ENCODE measurements around the gene LRP1B.

The LRP1B gene

GRCh38 chr2:141899740-141900139 lies 231.1 kb downstream of the LRP1B start:
- Histone ChIP-seq H3K9me2 (replicated peaks; ENCODE audit: insufficient read depth, low read length) (no peaks in the 10 kb centered on the region), H3K4me2 (ENCODE audit: low read depth, low read length) (no peak overlapping the region), H3K4me1 (ENCODE audit: low read length) (no peaks in the 10 kb centered on the region), H3K9me3 (replicated peaks; ENCODE audit: insufficient read depth, low read length) (no peaks in the 10 kb centered on the region), H3K27me3 (replicated peaks; ENCODE audit: insufficient read depth, low read length) (no peaks in the 10 kb centered on the region), H3K36me3 (replicated peaks; ENCODE audit: insufficient read depth, low read length) (no peaks in the 10 kb centered on the region), H2AFZ (ENCODE audit: low read length) (no peak overlapping the region), H3K79me2 (ENCODE audit: low read length) (no peaks in the 10 kb centered on the region), H3F3A (ENCODE audit: insufficient read depth, low read length) (no peaks in the 10 kb centered on the region), H3K9ac (ENCODE audit: low read length) (no peak overlapping the region), H3K4me3 (ENCODE audit: low read length) (no peak overlapping the region), H3K27ac (ENCODE audit: low read length) (no peak overlapping the region), H4K20me1 (ENCODE audit: insufficient read depth, low read length) (no peaks in the 10 kb centered on the region)
- no peak for TF ChIP-seq EZH2 (optimal IDR thresholded peaks at IDR 0.05; ENCODE audit: low read depth, low read length)
- TF ChIP-seq CTCF (IDR thresholded peaks at IDR 0.05; ENCODE audit: low read length): no peak
- TF ChIP-seq EZH2phosphoT487 (IDR thresholded peaks at IDR 0.05; ENCODE audit: low read length): no peak
- DNase-seq: no peak

GRCh38 chr2:141889788-141890187 lies 241.0 kb downstream of the LRP1B start:
- H3K9ac ChIP-seq (ENCODE audit: low read length): no peak overlapping the region
- no peaks in the 10 kb centered on the region for H3K27me3 ChIP-seq (replicated peaks; ENCODE audit: insufficient read depth, low read length)
- no peaks in the 10 kb centered on the region for H3K36me3 ChIP-seq (replicated peaks; ENCODE audit: insufficient read depth, low read length)
- no peaks in the 10 kb centered on the region for H3F3A ChIP-seq (ENCODE audit: insufficient read depth, low read length)
- H3K4me2 ChIP-seq (ENCODE audit: low read depth, low read length): no peak overlapping the region
- H3K9me3 ChIP-seq (replicated peaks; ENCODE audit: insufficient read depth, low read length): no peaks in the 10 kb centered on the region
- no peaks in the 10 kb centered on the region for H3K79me2 ChIP-seq (ENCODE audit: low read length)
- H4K20me1 ChIP-seq (ENCODE audit: insufficient read depth, low read length): no peaks in the 10 kb centered on the region
- no peak for DNase-seq
- no peak overlapping the region for H2AFZ ChIP-seq (ENCODE audit: low read length)
- TF ChIP-seq CTCF (IDR thresholded peaks at IDR 0.05; ENCODE audit: low read length): no peak
- no peak for TF ChIP-seq EZH2 (optimal IDR thresholded peaks at IDR 0.05; ENCODE audit: low read depth, low read length)
- TF ChIP-seq EZH2phosphoT487 (IDR thresholded peaks at IDR 0.05; ENCODE audit: low read length): no peak
- H3K4me1 ChIP-seq (ENCODE audit: low read length): no peaks in the 10 kb centered on the region
- no peaks in the 10 kb centered on the region for H3K9me2 ChIP-seq (replicated peaks; ENCODE audit: insufficient read depth, low read length)
- no peak overlapping the region for H3K27ac ChIP-seq (ENCODE audit: low read length)
- H3K4me3 ChIP-seq (ENCODE audit: low read length): no peak overlapping the region

- H3K27ac ChIP-seq (ENCODE audit: low read length): no peak overlapping the region
- no peaks in the 10 kb centered on the region for H3K79me2 ChIP-seq (ENCODE audit: low read length)
- DNase-seq: no peak
- H3K9me2 ChIP-seq (replicated peaks; ENCODE audit: insufficient read depth, low read length): no peaks in the 10 kb centered on the region
- no peaks in the 10 kb centered on the region for H3K4me1 ChIP-seq (ENCODE audit: low read length)
- H3K4me2 ChIP-seq (ENCODE audit: low read depth, low read length): no peak overlapping the region
- H3K36me3 ChIP-seq (replicated peaks; ENCODE audit: insufficient read depth, low read length): no peaks in the 10 kb centered on the region
- no peaks in the 10 kb centered on the region for H4K20me1 ChIP-seq (ENCODE audit: insufficient read depth, low read length)
- H3K4me3 ChIP-seq (ENCODE audit: low read length): no peak overlapping the region
- TF ChIP-seq CTCF (IDR thresholded peaks at IDR 0.05; ENCODE audit: low read length) (no peak), EZH2 (optimal IDR thresholded peaks at IDR 0.05; ENCODE audit: low read depth, low read length) (no peak), EZH2phosphoT487 (IDR thresholded peaks at IDR 0.05; ENCODE audit: low read length) (no peak)
- H3F3A ChIP-seq (ENCODE audit: insufficient read depth, low read length): no peaks in the 10 kb centered on the region
- no peak overlapping the region for H2AFZ ChIP-seq (ENCODE audit: low read length)
- H3K9me3 ChIP-seq (replicated peaks; ENCODE audit: insufficient read depth, low read length): no peaks in the 10 kb centered on the region
- H3K27me3 ChIP-seq (replicated peaks; ENCODE audit: insufficient read depth, low read length): no peaks in the 10 kb centered on the region
- H3K9ac ChIP-seq (ENCODE audit: low read length): no peak overlapping the region
Measured at GRCh38 chr2:141888987-141889555, 241.7 kb downstream of the LRP1B start.
